ENCODE data around the gene LRCH1. TPM values are rescaled to one million over a fixed set of nuclear protein-coding genes. Genes with fewer than 3 reads are reported as not detected.
A peak's percentile ranks its signal among the peaks of the same experiment; 100 is the strongest.
"Not testable (repeated sequence)": the region's sequence is repeated elsewhere in the genome, so short reads cannot be mapped to it uniquely, and the experiment has no call there.

LRCH1 gene
- total RNA-seq, 1 experiment from 2014 or later: 4.6 TPM

DNA sequence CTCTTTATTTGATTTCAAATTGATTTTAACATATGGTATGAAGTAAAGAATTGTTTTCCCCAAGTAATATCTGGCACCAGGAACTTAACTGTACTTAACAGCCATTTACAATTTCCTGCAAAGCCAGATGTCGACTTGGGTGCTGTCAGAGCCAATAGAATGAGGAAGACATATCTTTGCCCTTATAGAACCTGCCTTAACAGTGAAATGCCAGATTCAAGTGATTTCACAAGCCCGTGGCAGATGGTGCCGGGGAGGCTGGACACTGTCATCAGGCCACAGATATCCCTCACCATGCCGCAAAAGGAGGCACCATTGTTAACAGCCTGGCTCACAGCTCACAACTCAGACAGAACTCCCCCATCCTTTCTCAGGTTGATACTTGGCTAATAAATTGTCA is 195.3 kb downstream of the LRCH1 start:
- no peaks in the 10 kb centered on the region for H3K27me3 ChIP-seq

GRCh38 chr13:46749951-46750350 is 197.0 kb downstream of the LRCH1 start:
- no peaks in the 10 kb centered on the region for H3K9me3 ChIP-seq
- H3K4me3 ChIP-seq: no peak overlapping the region
- no peak for DNase-seq
- H3K27me3 ChIP-seq: no peaks in the 10 kb centered on the region
- H3K36me3 ChIP-seq: peaks cover 11% of the 10 kb centered on the region

More for the DNA sequence above, 195.3 kb downstream of the LRCH1 start:
- Histone ChIP-seq H3K9me3 (no peaks in the 10 kb centered on the region), H3K36me3 (peaks cover 25% of the 10 kb centered on the region), H3K4me3 (no peak overlapping the region)
- no peak for DNase-seq

DNA sequence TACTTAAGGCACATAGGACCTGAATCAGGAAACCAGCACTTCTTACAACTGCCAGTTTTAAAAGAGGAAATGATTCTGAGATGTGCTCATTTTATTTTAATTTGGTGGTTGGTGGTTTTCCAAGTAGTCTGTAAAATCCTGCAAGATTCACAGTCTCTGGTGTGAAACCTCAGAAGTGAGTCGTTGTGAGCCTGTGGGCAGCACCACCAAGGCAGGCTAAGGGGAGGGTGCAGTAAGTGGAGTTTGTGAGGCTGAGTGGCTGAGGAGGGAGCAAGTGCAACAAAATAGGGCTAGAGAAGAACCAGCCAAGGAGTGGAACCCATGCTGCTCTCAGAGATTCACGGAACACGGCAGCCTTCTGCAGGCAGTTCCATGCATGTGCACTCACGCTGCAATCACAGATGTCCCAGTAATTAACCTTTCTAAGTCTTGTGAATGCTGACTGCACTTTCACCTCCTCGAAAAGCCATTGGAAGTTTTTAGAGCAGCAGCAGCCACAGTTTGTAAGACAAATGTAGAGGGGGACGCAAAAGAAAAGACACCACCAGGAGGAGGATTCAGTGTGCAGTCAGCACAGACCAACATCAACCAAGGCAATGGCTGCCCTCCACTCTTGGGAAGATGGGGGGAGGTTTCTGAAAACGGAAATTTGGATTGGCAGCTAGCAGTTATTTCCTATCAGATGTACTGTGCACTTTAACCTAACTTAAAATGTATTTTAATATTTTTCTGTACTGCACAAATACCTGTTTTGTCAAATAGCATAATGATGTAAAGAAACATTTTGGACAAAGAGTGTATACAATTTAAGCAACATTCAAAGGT is 199.1 kb downstream of the LRCH1 start:
- no peaks in the 10 kb centered on the region for H3K27me3 ChIP-seq
- peak; percentile 9 for DNase-seq
- no peaks in the 10 kb centered on the region for H3K9me3 ChIP-seq
- H3K36me3 ChIP-seq: peaks cover 7% of the 10 kb centered on the region; the same call in 1 of the 2 replicates
- no peak overlapping the region for H3K4me3 ChIP-seq

GRCh38 chr13:46753137-46753536 is 200.2 kb downstream of the LRCH1 start:
- Histone ChIP-seq H3K27me3 (no peaks in the 10 kb centered on the region), H3K9me3 (no peaks in the 10 kb centered on the region), H3K4me3 (no peak overlapping the region), H3K36me3 (peaks cover 7% of the 10 kb centered on the region; the same call in 1 of the 2 replicates)
- no peak for DNase-seq

- DNase-seq: no peak
- peaks cover 7% of the 10 kb centered on the region; the same call in 1 of the 2 replicates for H3K36me3 ChIP-seq
- H3K4me3 ChIP-seq: no peak overlapping the region
- H3K9me3 ChIP-seq: no peaks in the 10 kb centered on the region; the same call in 1 of the 2 replicates
- H3K27me3 ChIP-seq: no peaks in the 10 kb centered on the region
Observed at GRCh38 chr13:46753917-46754316, 200.9 kb downstream of the LRCH1 start.

GRCh38 chr13:46754812-46755211 is 201.8 kb downstream of the LRCH1 start:
- peaks cover 7% of the 10 kb centered on the region; the same call in 1 of the 2 replicates for H3K36me3 ChIP-seq
- DNase-seq: no peak
- H3K27me3 ChIP-seq: no peaks in the 10 kb centered on the region
- H3K4me3 ChIP-seq: no peak overlapping the region
- H3K9me3 ChIP-seq: no peaks in the 10 kb centered on the region; the same call in 1 of the 2 replicates

- not testable (repeated sequence) for DNase-seq, H3K4me3 ChIP-seq, H3K9me3 ChIP-seq, H3K36me3 ChIP-seq, H3K27me3 ChIP-seq
Observed at GRCh38 chr13:46755508-46755907, 202.5 kb downstream of the LRCH1 start.

GRCh38 chr13:46756977-46757376 is 204.0 kb downstream of the LRCH1 start:
- Histone ChIP-seq H3K27me3 (no peaks in the 10 kb centered on the region), H3K9me3 (no peaks in the 10 kb centered on the region; the same call in 1 of the 2 replicates), H3K4me3 (no peak overlapping the region), H3K36me3 (no peaks in the 10 kb centered on the region)
- DNase-seq: peak; percentile 56

- DNase-seq: no peak
- no peak overlapping the region for H3K4me3 ChIP-seq
- H3K27me3 ChIP-seq: no peaks in the 10 kb centered on the region
- H3K36me3 ChIP-seq: no peaks in the 10 kb centered on the region
- no peaks in the 10 kb centered on the region; the same call in 1 of the 2 replicates for H3K9me3 ChIP-seq
Observed at GRCh38 chr13:46757640-46758039, 204.7 kb downstream of the LRCH1 start.

GRCh38 chr13:46759846-46760245 is 206.9 kb downstream of the LRCH1 start:
- no peak for DNase-seq
- no peaks in the 10 kb centered on the region for H3K27me3 ChIP-seq
- H3K9me3 ChIP-seq: no peaks in the 10 kb centered on the region; the same call in 1 of the 2 replicates
- no peak overlapping the region for H3K4me3 ChIP-seq
- no peaks in the 10 kb centered on the region for H3K36me3 ChIP-seq

DNA sequence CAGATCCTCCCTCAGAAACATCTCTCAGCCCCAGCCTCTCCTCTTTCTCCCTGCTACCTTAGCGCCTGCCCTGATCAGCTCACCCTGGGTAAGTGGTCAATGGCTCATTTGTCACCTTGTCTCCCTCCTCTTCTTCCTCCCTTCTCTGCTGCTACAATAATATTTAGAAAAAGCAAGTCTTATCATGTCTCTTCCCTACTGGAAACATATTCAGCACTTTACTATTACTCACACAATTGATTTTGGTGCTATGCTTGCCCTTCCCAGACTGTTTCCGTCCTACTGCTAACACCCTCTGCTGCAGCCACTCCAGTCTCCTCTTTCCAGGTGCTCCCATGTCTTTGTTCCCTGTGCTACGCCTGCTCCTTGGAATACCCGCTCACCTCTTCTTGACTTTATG is 208.2 kb downstream of the LRCH1 start:
- Histone ChIP-seq H3K27me3 (no peaks in the 10 kb centered on the region), H3K9me3 (no peaks in the 10 kb centered on the region; the same call in 1 of the 2 replicates), H3K4me3 (no peak overlapping the region), H3K36me3 (no peaks in the 10 kb centered on the region)
- DNase-seq: no peak

GRCh38 chr13:46761866-46762265 is 208.9 kb downstream of the LRCH1 start:
- Histone ChIP-seq H3K36me3 (no peaks in the 10 kb centered on the region), H3K9me3 (no peaks in the 10 kb centered on the region; the same call in 1 of the 2 replicates), H3K27me3 (no peaks in the 10 kb centered on the region), H3K4me3 (no peak overlapping the region)
- DNase-seq: no peak

- peaks cover 47% of the 10 kb centered on the region for H3K36me3 ChIP-seq
- not testable (repeated sequence) for H3K9me3 ChIP-seq, H3K27me3 ChIP-seq, H3K4me3 ChIP-seq, DNase-seq
Observed at GRCh38 chr13:46769925-46770324, 217.0 kb downstream of the LRCH1 start.

DNA sequence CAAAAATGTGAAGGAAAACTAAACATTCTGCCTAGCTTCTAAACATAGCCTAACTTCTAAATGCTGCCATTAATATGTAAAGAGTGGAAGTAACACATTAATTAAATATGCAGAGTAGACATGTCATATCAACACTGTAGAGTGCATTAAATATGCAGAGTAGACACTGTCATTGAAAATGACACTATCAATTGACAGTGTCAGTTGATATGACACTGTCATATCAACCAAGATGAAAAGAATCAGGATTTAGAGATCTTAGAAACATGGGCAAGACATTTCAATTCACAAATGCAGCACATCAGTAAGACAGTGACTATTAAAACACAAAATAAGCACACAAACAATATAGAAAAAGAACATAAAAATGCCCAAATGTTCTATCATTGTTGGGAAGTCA is 218.7 kb downstream of the LRCH1 start:
- Histone ChIP-seq H3K4me3 (no peak overlapping the region), H3K27me3 (no peaks in the 10 kb centered on the region), H3K36me3 (peaks cover 64% of the 10 kb centered on the region), H3K9me3 (no peaks in the 10 kb centered on the region)
- no peak for DNase-seq

GRCh38 chr13:46773541-46773940 is 220.6 kb downstream of the LRCH1 start:
- DNase-seq: no peak
- H3K4me3 ChIP-seq: no peak overlapping the region
- no peaks in the 10 kb centered on the region for H3K27me3 ChIP-seq
- no peaks in the 10 kb centered on the region for H3K9me3 ChIP-seq
- peaks cover 82% of the 10 kb centered on the region for H3K36me3 ChIP-seq

DNA sequence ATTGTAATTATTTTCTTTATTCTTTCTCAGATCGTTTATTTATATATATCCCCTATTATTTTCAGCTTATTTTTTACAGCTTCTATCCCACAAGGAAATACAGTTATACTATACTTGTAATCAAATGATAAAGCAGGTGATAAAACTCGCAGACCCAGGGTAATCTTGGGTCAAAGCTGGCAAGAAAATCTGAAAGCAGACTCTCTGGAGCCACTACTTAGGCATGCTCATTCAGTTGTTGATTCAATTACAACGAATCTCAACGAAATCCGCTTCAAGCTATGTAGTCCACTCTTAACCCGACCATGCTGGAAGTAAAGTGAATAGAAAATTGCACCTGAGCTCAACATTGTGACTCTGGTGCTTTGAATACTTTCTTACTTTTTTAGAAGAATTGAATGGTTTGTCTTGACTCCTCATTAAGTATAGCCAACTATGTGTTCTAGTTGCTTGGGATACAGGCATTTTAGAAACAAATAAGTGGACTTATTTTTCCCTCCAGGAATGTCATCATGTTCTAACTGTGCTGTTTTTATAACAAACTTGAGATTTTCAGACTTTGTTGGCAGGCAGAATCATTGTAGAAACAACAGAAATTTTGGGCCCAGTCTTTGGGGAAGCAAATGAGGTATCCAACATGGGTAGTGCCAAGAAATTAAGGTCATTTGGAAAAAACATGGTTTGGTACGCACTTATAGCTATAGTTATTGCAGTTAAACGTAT is 222.6 kb downstream of the LRCH1 start:
- DNase-seq: no peak
- no peak overlapping the region for H3K4me3 ChIP-seq
- no peaks in the 10 kb centered on the region for H3K27me3 ChIP-seq
- H3K36me3 ChIP-seq: peaks cover 94% of the 10 kb centered on the region
- no peaks in the 10 kb centered on the region for H3K9me3 ChIP-seq

GRCh38 chr13:46778095-46778494 is 225.1 kb downstream of the LRCH1 start:
- Histone ChIP-seq H3K9me3 (no peaks in the 10 kb centered on the region), H3K36me3 (peaks cover 95% of the 10 kb centered on the region), H3K4me3 (no peak overlapping the region), H3K27me3 (no peaks in the 10 kb centered on the region)
- DNase-seq: no peak
